K562 (cell line): ENCODE measurements around the gene SKIC2. TPM values are rescaled to one million over a fixed set of nuclear protein-coding genes. Genes with fewer than 3 reads are reported as not detected.

ENCODE experiments used
- ARID2 ChIP-seq: fragments of 450-650 bp; IDR thresholded peaks from 2 replicates; pipeline ENCODE4 v1.6.1; 2017; ENCODE audit warnings: antibody characterized with exemption, mild to moderate bottlenecking
- BRCA1 ChIP-seq, 2 experiments: fragments of 450-650 bp in 1 of 2; sonication (generic) in 1 of 2; formaldehyde crosslinking in 1 of 2; IDR thresholded peaks; 2 replicates each; pipeline versions ENCODE4 v1.5.0 to v1.6.1; 2017 to 2020; ENCODE audit warnings: mild to moderate bottlenecking in 1 of 2, missing genetic modification reagents in 1 of 2
- HIVEP1 ChIP-seq: fragments of 250-450 bp; sonication (Bioruptor Pico); IDR thresholded peaks from 2 replicates; pipeline ENCODE4 v1.4.0; 2020; ENCODE audit warnings: mild to moderate bottlenecking
- KAT8 ChIP-seq: fragments of 450-650 bp; IDR thresholded peaks from 2 replicates; pipeline ENCODE4 v1.6.1; 2016; ENCODE audit warnings: low read depth, mild to moderate bottlenecking
- L3MBTL2 ChIP-seq: fragments of 450-650 bp; IDR thresholded peaks from 2 replicates; pipeline ENCODE4 v1.6.1; 2016; ENCODE audit warnings: mild to moderate bottlenecking, moderate library complexity
- LARP7 ChIP-seq: fragments of 450-650 bp; IDR thresholded peaks from 2 replicates; pipeline ENCODE4 v1.6.1; 2016
- MAFG ChIP-seq: fragments of 450-650 bp; conservative IDR thresholded peaks from 2 replicates; pipeline ENCODE4 v1.6.1; 2016; ENCODE audit warnings: missing genetic modification characterization, missing compliant biosample characterization
- NCOA2 ChIP-seq, 2 experiments: fragments of 450-650 bp; IDR thresholded peaks; 2 replicates each; pipeline ENCODE4 v1.6.1; 2018; ENCODE audit warnings: mild to moderate bottlenecking in 2 of 2, moderate library complexity in 1 of 2; ENCODE audit not compliant: partially characterized antibody in 2 of 2
- PCBP1 ChIP-seq: fragments of 200-400 bp; formaldehyde crosslinking; IDR thresholded peaks from 2 replicates; pipeline ENCODE4 v1.6.1; 2018; ENCODE audit warnings: mild to moderate bottlenecking, low read depth, low read length; ENCODE audit not compliant: poor library complexity, severe bottlenecking
- POLR2A ChIP-seq: fragments of 450-650 bp; conservative IDR thresholded peaks from 2 replicates; pipeline ENCODE4 v1.6.1; 2016
- SMAD4 ChIP-seq: fragments of 250-450 bp; sonication (Bioruptor Pico); conservative IDR thresholded peaks from 2 replicates; pipeline ENCODE4 v1.8.0; 2021; ENCODE audit warnings: inconsistent platforms, mild to moderate bottlenecking, moderate library complexity
- ZNF444 ChIP-seq: fragments of 250-450 bp; sonication (Bioruptor Pico); IDR thresholded peaks from 2 replicates; pipeline ENCODE4 v1.4.0; 2020; ENCODE audit warnings: mild to moderate bottlenecking, moderate library complexity
- polyA plus RNA-seq, 8 experiments: library from polyadenylated mRNA; depleted of rRNA in 4 of 8; stranded (reverse) in 5 of 8; unstranded in 3 of 8; fragments of >200 nt; fragmentation: Nextera tagmentation in 2 of 8; fragmentation: Illumina TruSeq in 1 of 8; extraction: Ambion mirVana in 2 of 8; extraction: Trizol in 1 of 8; gene quantifications; 2 replicates each; pipeline versions ENCODE4 v1.2.1 to v1.2.3, GENCODE V29; 2011 to 2014; ENCODE audit warnings: inconsistent platforms in 1 of 8, missing spikeins in 1 of 8
- total RNA-seq, 7 experiments: library from RNA; depleted of rRNA in 6 of 7; stranded (reverse); fragments of >200 nt in 6 of 7; fragmentation: Illumina TruSeq in 2 of 7; extraction: Trizol in 2 of 7; gene quantifications; 2 replicates each; pipeline versions ENCODE4 v1.2.1 to v1.2.3, GENCODE V29; 2011 to 2021; ENCODE audit warnings: low replicate concordance in 1 of 7
- TF ChIP-seq, protein P1 (sequence below): fragments of 450-650 bp; IDR thresholded peaks from 2 replicates; pipeline ENCODE4 v1.6.1; 2014; ENCODE audit warnings: low read depth, mild to moderate bottlenecking, moderate library complexity, borderline replicate concordance
- TF ChIP-seq, protein P2 (sequence below): fragments of 450-650 bp; formaldehyde crosslinking; IDR thresholded peaks from 2 replicates; pipeline ENCODE4 v1.4.0; 2020; ENCODE audit warnings: mild to moderate bottlenecking
- TF ChIP-seq, protein P3 (sequence below): fragments of 450-650 bp; IDR thresholded peaks from 2 replicates; pipeline ENCODE4 v1.6.1; 2016; ENCODE audit warnings: low read depth, mild to moderate bottlenecking, moderate library complexity
- TF ChIP-seq, protein P4 (sequence below): sonication (generic); formaldehyde crosslinking; IDR thresholded peaks from 2 replicates; pipeline ENCODE4 v1.8.0; 2022; ENCODE audit warnings: mild to moderate bottlenecking, low read depth, missing genetic modification reagents

Gene SKIC2
- total and polyA plus RNA-seq, 9 of the 15 experiments (the other 6 are each of a cell fraction or from before 2014, with no cell fraction given) = 3.3 to 94.6 (median 38.8) TPM

DNA sequence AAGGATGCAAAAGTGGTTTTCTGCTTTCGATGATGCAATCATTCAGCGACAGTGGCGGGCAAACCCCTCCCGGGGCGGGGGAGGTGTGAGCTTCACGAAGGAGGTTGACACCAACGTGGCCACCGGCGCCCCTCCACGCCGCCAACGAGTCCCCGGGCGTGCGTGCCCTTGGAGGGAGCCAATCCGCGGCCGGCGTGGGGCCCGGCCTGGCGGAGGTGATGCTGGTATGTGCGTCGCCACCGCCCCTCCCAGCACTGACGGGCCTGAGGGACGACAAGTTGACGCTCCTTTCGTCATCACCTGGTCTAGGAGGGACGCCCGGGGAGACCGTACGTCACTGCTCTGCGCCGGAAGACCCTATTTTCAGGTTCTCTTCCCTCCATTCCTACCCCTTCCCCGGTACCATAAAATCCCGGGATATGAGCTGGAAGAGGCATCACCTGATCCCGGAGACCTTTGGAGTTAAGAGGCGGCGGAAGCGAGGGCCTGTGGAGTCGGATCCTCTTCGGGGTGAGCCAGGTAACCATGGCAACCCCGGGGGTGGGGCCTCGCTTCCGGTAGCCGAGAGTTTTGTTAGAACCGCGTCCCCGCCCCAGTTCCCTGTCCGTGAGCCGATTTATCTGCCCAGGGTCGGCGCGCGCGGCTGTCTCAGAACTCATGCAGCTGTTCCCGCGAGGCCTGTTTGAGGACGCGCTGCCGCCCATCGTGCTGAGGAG is 13.2 kb downstream of the SKIC2 start, which contains the start of gene DXO (continued):
- TF ChIP-seq, protein P1, sequence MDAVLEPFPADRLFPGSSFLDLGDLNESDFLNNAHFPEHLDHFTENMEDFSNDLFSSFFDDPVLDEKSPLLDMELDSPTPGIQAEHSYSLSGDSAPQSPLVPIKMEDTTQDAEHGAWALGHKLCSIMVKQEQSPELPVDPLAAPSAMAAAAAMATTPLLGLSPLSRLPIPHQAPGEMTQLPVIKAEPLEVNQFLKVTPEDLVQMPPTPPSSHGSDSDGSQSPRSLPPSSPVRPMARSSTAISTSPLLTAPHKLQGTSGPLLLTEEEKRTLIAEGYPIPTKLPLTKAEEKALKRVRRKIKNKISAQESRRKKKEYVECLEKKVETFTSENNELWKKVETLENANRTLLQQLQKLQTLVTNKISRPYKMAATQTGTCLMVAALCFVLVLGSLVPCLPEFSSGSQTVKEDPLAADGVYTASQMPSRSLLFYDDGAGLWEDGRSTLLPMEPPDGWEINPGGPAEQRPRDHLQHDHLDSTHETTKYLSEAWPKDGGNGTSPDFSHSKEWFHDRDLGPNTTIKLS = peak; percentile 99
- TF ChIP-seq MAFG (no peak), ZNF444 (CRISPR knock-in tag) (no peak), SMAD4 (CRISPR knock-in tag) (peak; percentile 95), NCOA2 (IDR thresholded peaks at IDR 0.05; ENCODE audit: partially characterized antibody in 2 of 2) (no peak), LARP7 (0 out of 2 replicates have a peak, but pooled peaks have one; percentile 67), BRCA1 (IDR thresholded peaks at IDR 0.05) (no peak), BRCA1 (CRISPR knock-in tag; IDR thresholded peaks at IDR 0.05) (no peak), HIVEP1 (peak; percentile 77; the same call in 1 of the 2 replicates), KAT8 (0 out of 2 replicates have a peak, but pooled peaks have one; percentile 53), L3MBTL2 (peak; percentile 98), ARID2 (no peak), POLR2A (peak; percentile 82), PCBP1 (no peak)
- TF ChIP-seq, protein P2, sequence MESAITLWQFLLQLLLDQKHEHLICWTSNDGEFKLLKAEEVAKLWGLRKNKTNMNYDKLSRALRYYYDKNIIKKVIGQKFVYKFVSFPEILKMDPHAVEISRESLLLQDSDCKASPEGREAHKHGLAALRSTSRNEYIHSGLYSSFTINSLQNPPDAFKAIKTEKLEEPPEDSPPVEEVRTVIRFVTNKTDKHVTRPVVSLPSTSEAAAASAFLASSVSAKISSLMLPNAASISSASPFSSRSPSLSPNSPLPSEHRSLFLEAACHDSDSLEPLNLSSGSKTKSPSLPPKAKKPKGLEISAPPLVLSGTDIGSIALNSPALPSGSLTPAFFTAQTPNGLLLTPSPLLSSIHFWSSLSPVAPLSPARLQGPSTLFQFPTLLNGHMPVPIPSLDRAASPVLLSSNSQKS (CRISPR knock-in tag) = no peak
- TF ChIP-seq, protein P3, sequence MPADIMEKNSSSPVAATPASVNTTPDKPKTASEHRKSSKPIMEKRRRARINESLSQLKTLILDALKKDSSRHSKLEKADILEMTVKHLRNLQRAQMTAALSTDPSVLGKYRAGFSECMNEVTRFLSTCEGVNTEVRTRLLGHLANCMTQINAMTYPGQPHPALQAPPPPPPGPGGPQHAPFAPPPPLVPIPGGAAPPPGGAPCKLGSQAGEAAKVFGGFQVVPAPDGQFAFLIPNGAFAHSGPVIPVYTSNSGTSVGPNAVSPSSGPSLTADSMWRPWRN = peak; percentile 10; the same call in 1 of the 2 replicates
- TF ChIP-seq, protein P4, sequence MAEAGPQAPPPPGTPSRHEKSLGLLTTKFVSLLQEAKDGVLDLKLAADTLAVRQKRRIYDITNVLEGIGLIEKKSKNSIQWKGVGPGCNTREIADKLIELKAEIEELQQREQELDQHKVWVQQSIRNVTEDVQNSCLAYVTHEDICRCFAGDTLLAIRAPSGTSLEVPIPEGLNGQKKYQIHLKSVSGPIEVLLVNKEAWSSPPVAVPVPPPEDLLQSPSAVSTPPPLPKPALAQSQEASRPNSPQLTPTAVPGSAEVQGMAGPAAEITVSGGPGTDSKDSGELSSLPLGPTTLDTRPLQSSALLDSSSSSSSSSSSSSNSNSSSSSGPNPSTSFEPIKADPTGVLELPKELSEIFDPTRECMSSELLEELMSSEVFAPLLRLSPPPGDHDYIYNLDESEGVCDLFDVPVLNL = peak; percentile 66; the same call in 1 of the 2 replicates
